H9 (cell line): ENCODE data around the gene BCL2L15. TPM values are rescaled to one million over a fixed set of nuclear protein-coding genes. Genes with fewer than 3 reads are reported as not detected.
A peak's percentile ranks its signal among the peaks of the same experiment; 100 is the strongest.

Source experiments
- DNase-seq: peaks from one replicate; pipeline ENCODE4 v3.0.0-alpha.2; 2017
- H2AFZ ChIP-seq: one replicate; pipeline ENCODE4 v1.6.1; 2013; ENCODE audit warnings: mild to moderate bottlenecking, low read length, control low read depth, moderate library complexity
- H2AK5ac ChIP-seq: 2 replicates; pipeline ENCODE4 v1.6.1; 2013; ENCODE audit warnings: low read length, control low read depth, mixed read lengths; ENCODE audit not compliant: insufficient read length
- H2BK120ac ChIP-seq: one replicate; pipeline ENCODE4 v1.6.1; 2013; ENCODE audit warnings: low read depth, mild to moderate bottlenecking, low read length, control low read depth, inconsistent platforms; ENCODE audit not compliant: poor library complexity, severe bottlenecking
- H2BK12ac ChIP-seq: 2 replicates; pipeline ENCODE4 v1.6.1; 2013; ENCODE audit warnings: low read length, control low read depth, mixed read lengths, low read depth; ENCODE audit not compliant: insufficient read length
- H2BK15ac ChIP-seq: 2 replicates; pipeline ENCODE4 v1.6.1; 2013; ENCODE audit warnings: low read depth, low read length, control low read depth
- H2BK20ac ChIP-seq: one replicate; pipeline ENCODE4 v1.6.1; 2013; ENCODE audit warnings: low read depth, mild to moderate bottlenecking, low read length, control low read depth, inconsistent platforms; ENCODE audit not compliant: poor library complexity, severe bottlenecking
- H2BK5ac ChIP-seq: 2 replicates; pipeline ENCODE4 v1.6.1; 2013; ENCODE audit warnings: low read length, control low read depth, mixed read lengths; ENCODE audit not compliant: insufficient read length
- H3K14ac ChIP-seq: 2 replicates; pipeline ENCODE4 v1.6.1; 2013; ENCODE audit warnings: low read length, control low read depth; ENCODE audit not compliant: insufficient read depth
- H3K18ac ChIP-seq: 2 replicates; pipeline ENCODE4 v1.6.1; 2013; ENCODE audit warnings: low read depth, mild to moderate bottlenecking, mixed read lengths, low read length, control low read depth; ENCODE audit not compliant: insufficient read length
- H3K23ac ChIP-seq: 2 replicates; pipeline ENCODE4 v1.6.1; 2013; ENCODE audit warnings: low read length, control low read depth, mixed read lengths, low read depth; ENCODE audit not compliant: insufficient read length
- H3K23me2 ChIP-seq: 2 replicates; pipeline ENCODE4 v1.6.1; 2013; ENCODE audit warnings: low read depth, mild to moderate bottlenecking, mixed read lengths, low read length, control low read depth; ENCODE audit not compliant: insufficient read length, poor library complexity, severe bottlenecking
- H3K27ac ChIP-seq: 2 replicates; pipeline ENCODE4 v1.5.1; 2013; ENCODE audit warnings: low read length, control low read depth, mixed read lengths, low read depth; ENCODE audit not compliant: insufficient read length
- H3K27me3 ChIP-seq: 2 replicates; pipeline ENCODE4 v1.6.1; 2013; ENCODE audit warnings: low read length, control low read depth, inconsistent platforms; ENCODE audit not compliant: insufficient read depth
- H3K4ac ChIP-seq: 2 replicates; pipeline ENCODE4 v1.6.1; 2013; ENCODE audit warnings: low read depth, mild to moderate bottlenecking, control low read depth, inconsistent platforms, low read length, moderate library complexity
- H3K4me1 ChIP-seq: 2 replicates; pipeline ENCODE4 v1.6.1; 2013; ENCODE audit warnings: low read length, control low read depth, inconsistent platforms; ENCODE audit not compliant: insufficient read depth
- H3K4me2 ChIP-seq: 2 replicates; pipeline ENCODE4 v1.6.1; 2013; ENCODE audit warnings: low read length, control low read depth, mixed read lengths; ENCODE audit not compliant: insufficient read length, insufficient read depth
- H3K56ac ChIP-seq: 2 replicates; pipeline ENCODE4 v1.6.1; 2013; ENCODE audit warnings: low read depth, mild to moderate bottlenecking, mixed read lengths, low read length, control low read depth; ENCODE audit not compliant: insufficient read length
- H3K79me1 ChIP-seq: 2 replicates; pipeline ENCODE4 v1.6.1; 2013; ENCODE audit warnings: low read depth, mild to moderate bottlenecking, moderate library complexity, low read length, control low read depth, inconsistent platforms; ENCODE audit not compliant: insufficient read depth, poor library complexity, severe bottlenecking
- H3K79me2 ChIP-seq: 2 replicates; pipeline ENCODE4 v1.6.1; 2013; ENCODE audit warnings: low read length, control low read depth, inconsistent platforms; ENCODE audit not compliant: insufficient read depth
- H3K9ac ChIP-seq: 2 replicates; pipeline ENCODE4 v1.6.1; 2013; ENCODE audit warnings: low read length, control low read depth, mixed read lengths; ENCODE audit not compliant: insufficient read length; ENCODE audit errors: extremely low read depth
- H3K9me3 ChIP-seq: one replicate; pipeline ENCODE4 v1.6.1; 2013; ENCODE audit warnings: low read depth, low read length, inconsistent platforms; ENCODE audit not compliant: control insufficient read depth
- H3T11ph ChIP-seq: one replicate; pipeline ENCODE4 v1.6.1; 2013; ENCODE audit warnings: mild to moderate bottlenecking, low read length, control low read depth, inconsistent platforms
- H4K20me1 ChIP-seq: one replicate; pipeline ENCODE4 v1.6.1; 2013; ENCODE audit not compliant: control insufficient read depth, insufficient read length, insufficient read depth
- H4K5ac ChIP-seq: 2 replicates; pipeline ENCODE4 v1.6.1; 2013; ENCODE audit warnings: low read depth, mild to moderate bottlenecking, mixed read lengths, low read length, control low read depth; ENCODE audit not compliant: insufficient read length
- H4K8ac ChIP-seq: replicated peaks from 2 replicates; pipeline ENCODE4 v1.6.1; 2013; ENCODE audit warnings: low read length, control low read depth, mixed read lengths, low read depth; ENCODE audit not compliant: insufficient read length
- H4K91ac ChIP-seq: 2 replicates; pipeline ENCODE4 v1.6.1; 2013; ENCODE audit warnings: low read depth, mild to moderate bottlenecking, moderate library complexity, mixed read lengths, low read length, control low read depth; ENCODE audit not compliant: insufficient read length
- H3K27ac Mint-ChIP-seq, 3 experiments: 2 replicates in 2 of 3; 3 replicates in 1 of 3; pipeline ENCODE4 v1.8.0; 2020 to 2021; ENCODE audit warnings: mixed read lengths in 3 of 3, mild to moderate bottlenecking in 1 of 3, moderate library complexity in 1 of 3
- H3K27me3 Mint-ChIP-seq: 2 replicates; pipeline ENCODE4 v1.8.0; 2021; ENCODE audit warnings: low read depth, mild to moderate bottlenecking, moderate library complexity, mixed read lengths
- H3K36me3 Mint-ChIP-seq, 3 experiments: 2 replicates in 2 of 3; 3 replicates in 1 of 3; pipeline ENCODE4 v1.8.0; 2020 to 2021; ENCODE audit warnings: low read depth in 3 of 3, mixed read lengths in 3 of 3; ENCODE audit not compliant: insufficient read depth in 1 of 3
- H3K4me1 Mint-ChIP-seq, 2 experiments: 2 replicates each; pipeline ENCODE4 v1.8.0; 2020; ENCODE audit warnings: mixed read lengths in 2 of 2
- H3K4me3 Mint-ChIP-seq, 2 experiments: 2 replicates in 1 of 2; 3 replicates in 1 of 2; pipeline ENCODE4 v1.8.0; 2020 to 2021; ENCODE audit warnings: mild to moderate bottlenecking in 2 of 2, mixed read lengths in 2 of 2, moderate library complexity in 1 of 2
- H3K9me3 Mint-ChIP-seq, 2 experiments: 2 replicates in 1 of 2; 3 replicates in 1 of 2; pipeline ENCODE4 v1.8.0; 2020; ENCODE audit warnings: mild to moderate bottlenecking in 2 of 2, mixed read lengths in 2 of 2, moderate library complexity in 1 of 2
- CTCF ChIP-seq: fragments of 200-600 bp; sonication (generic); conservative IDR thresholded peaks from 3 replicates; pipeline ENCODE4 v1.8.0; 2021; ENCODE audit warnings: antibody characterized with exemption, mild to moderate bottlenecking
- WGBS: extraction: QIAGEN DNeasy Blood & Tissue Kit; methylation state at CpG from one replicate; pipeline ENCODE4 v1.1.7; 2013; ENCODE audit warnings: missing lambda C conversion rate, low lambda C conversion rate, mixed read lengths; ENCODE audit not compliant: insufficient read length; ENCODE audit errors: extremely low coverage; 5-methylcytosine and 5-hydroxymethylcytosine counted together
- total RNA-seq: library from RNA; stranded (reverse); gene quantifications from 2 replicates; pipeline ENCODE4 v1.2.1, GENCODE V29; 2021

BCL2L15 gene
- total RNA-seq, 1 experiment from 2014 or later: 0.22 TPM

- no peak for TF ChIP-seq CTCF
- Histone ChIP-seq H2BK120ac (no peak overlapping the region), H2BK15ac (no peak overlapping the region), H3K23ac (no peak overlapping the region), H2BK12ac (no peak overlapping the region), H4K20me1 (no peaks in the 10 kb centered on the region), H3K9ac (no peak overlapping the region), H3K27me3 (no peaks in the 10 kb centered on the region), H3K14ac (no peak overlapping the region), H3K79me1 (no peaks in the 10 kb centered on the region), H3K4me1 (no peaks in the 10 kb centered on the region), H3K56ac (no peak overlapping the region), H3K27ac (no peak overlapping the region), H3K9me3 (no peaks in the 10 kb centered on the region), H2BK20ac (no peak overlapping the region), H2AK5ac (no peak overlapping the region), H3K18ac (no peak overlapping the region), H2BK5ac (no peak overlapping the region), H4K5ac (no peak overlapping the region), H2AFZ (no peak overlapping the region), H3T11ph (no peak overlapping the region), H3K79me2 (no peaks in the 10 kb centered on the region), H3K4me2 (no peak overlapping the region), H3K23me2 (no peaks in the 10 kb centered on the region), H3K4ac (no peak overlapping the region), H4K91ac (no peak overlapping the region), H4K8ac (no peak overlapping the region)
- WGBS: no CpG with 5 or more reads among the region's 2 CpGs
- DNase-seq: no peak
- peaks cover 7 to 10% of the 10 kb centered on the region in 2 experiments; a peak in 3 of 5 replicates for H3K9me3 Mint-ChIP-seq
- H3K27ac Mint-ChIP-seq: 0 out of 7 replicates have a peak overlapping the region, but pooled peaks of 1 of the 3 experiments have one; percentile 32
- H3K4me1 Mint-ChIP-seq: no peaks in the 10 kb centered on the region
- no peak overlapping the region for H3K4me3 Mint-ChIP-seq
- no peaks in the 10 kb centered on the region for H3K27me3 Mint-ChIP-seq
- H3K36me3 Mint-ChIP-seq: peaks cover 3 to 11% (median 4%) of the 10 kb centered on the region in 3 experiments; a peak in 5 of 7 replicates
These were observed 40.9 kb downstream of the BCL2L15 start for GRCh38 chr1:113846391-113847035.
